Measurements from ENCODE around the gene FAM163B.

GRCh38 chr9:133627341-133627740, 18.2 kb upstream of the FAM163B start:
- TF ChIP-seq, protein P1, sequence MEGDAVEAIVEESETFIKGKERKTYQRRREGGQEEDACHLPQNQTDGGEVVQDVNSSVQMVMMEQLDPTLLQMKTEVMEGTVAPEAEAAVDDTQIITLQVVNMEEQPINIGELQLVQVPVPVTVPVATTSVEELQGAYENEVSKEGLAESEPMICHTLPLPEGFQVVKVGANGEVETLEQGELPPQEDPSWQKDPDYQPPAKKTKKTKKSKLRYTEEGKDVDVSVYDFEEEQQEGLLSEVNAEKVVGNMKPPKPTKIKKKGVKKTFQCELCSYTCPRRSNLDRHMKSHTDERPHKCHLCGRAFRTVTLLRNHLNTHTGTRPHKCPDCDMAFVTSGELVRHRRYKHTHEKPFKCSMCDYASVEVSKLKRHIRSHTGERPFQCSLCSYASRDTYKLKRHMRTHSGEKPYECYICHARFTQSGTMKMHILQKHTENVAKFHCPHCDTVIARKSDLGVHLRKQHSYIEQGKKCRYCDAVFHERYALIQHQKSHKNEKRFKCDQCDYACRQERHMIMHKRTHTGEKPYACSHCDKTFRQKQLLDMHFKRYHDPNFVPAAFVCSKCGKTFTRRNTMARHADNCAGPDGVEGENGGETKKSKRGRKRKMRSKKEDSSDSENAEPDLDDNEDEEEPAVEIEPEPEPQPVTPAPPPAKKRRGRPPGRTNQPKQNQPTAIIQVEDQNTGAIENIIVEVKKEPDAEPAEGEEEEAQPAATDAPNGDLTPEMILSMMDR (conservative IDR thresholded peaks at IDR 0.05; ENCODE audit: low read depth in 2 of 2) = no peak
- TF ChIP-seq EZH2phosphoT487 (IDR thresholded peaks at IDR 0.05; ENCODE audit: unreplicated experiment) (no peak), POLR2AphosphoS5 (IDR thresholded peaks at IDR 0.05; ENCODE audit: low read depth) (no peak), EZH2 (IDR thresholded peaks at IDR 0.05; ENCODE audit: low read depth, unreplicated experiment) (no peak), ZNF114 (CRISPR knock-in tag; IDR thresholded peaks at IDR 0.05) (no peak)
- TF ChIP-seq, protein P2, sequence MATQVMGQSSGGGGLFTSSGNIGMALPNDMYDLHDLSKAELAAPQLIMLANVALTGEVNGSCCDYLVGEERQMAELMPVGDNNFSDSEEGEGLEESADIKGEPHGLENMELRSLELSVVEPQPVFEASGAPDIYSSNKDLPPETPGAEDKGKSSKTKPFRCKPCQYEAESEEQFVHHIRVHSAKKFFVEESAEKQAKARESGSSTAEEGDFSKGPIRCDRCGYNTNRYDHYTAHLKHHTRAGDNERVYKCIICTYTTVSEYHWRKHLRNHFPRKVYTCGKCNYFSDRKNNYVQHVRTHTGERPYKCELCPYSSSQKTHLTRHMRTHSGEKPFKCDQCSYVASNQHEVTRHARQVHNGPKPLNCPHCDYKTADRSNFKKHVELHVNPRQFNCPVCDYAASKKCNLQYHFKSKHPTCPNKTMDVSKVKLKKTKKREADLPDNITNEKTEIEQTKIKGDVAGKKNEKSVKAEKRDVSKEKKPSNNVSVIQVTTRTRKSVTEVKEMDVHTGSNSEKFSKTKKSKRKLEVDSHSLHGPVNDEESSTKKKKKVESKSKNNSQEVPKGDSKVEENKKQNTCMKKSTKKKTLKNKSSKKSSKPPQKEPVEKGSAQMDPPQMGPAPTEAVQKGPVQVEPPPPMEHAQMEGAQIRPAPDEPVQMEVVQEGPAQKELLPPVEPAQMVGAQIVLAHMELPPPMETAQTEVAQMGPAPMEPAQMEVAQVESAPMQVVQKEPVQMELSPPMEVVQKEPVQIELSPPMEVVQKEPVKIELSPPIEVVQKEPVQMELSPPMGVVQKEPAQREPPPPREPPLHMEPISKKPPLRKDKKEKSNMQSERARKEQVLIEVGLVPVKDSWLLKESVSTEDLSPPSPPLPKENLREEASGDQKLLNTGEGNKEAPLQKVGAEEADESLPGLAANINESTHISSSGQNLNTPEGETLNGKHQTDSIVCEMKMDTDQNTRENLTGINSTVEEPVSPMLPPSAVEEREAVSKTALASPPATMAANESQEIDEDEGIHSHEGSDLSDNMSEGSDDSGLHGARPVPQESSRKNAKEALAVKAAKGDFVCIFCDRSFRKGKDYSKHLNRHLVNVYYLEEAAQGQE (IDR thresholded peaks at IDR 0.05; ENCODE audit: unreplicated experiment) = no peak
- TF ChIP-seq, protein P3, sequence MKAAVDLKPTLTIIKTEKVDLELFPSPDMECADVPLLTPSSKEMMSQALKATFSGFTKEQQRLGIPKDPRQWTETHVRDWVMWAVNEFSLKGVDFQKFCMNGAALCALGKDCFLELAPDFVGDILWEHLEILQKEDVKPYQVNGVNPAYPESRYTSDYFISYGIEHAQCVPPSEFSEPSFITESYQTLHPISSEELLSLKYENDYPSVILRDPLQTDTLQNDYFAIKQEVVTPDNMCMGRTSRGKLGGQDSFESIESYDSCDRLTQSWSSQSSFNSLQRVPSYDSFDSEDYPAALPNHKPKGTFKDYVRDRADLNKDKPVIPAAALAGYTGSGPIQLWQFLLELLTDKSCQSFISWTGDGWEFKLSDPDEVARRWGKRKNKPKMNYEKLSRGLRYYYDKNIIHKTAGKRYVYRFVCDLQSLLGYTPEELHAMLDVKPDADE (IDR thresholded peaks at IDR 0.05) = no peak
